Body of pancreas (tissue), 4 donors: Measurements from ENCODE around the gene COL4A2. TPM values are rescaled to one million over a fixed set of nuclear protein-coding genes. Genes with fewer than 3 reads are reported as not detected.

ENCODE experiments used
- ATAC-seq: fragments of 150-250 bp; one replicate; pipeline ENCODE4 v1.9.1; 2016
- DNase-seq, 4 donors: peaks; one replicate each; pipeline ENCODE4 v3.0.0-alpha.2; 2019
- H3K27ac ChIP-seq, 4 donors: fragments of 200-600 bp; sonication (generic); 1 replicate in 3 of 4; 2 replicates in 1 of 4; pipeline versions ENCODE4 v1.5.1 to v1.6.1; 2016 to 2019; ENCODE audit warnings: mild to moderate bottlenecking in 1 of 4, mixed read lengths in 1 of 4, moderate library complexity in 1 of 4
- H3K27me3 ChIP-seq, 2 donors: fragments of 200-600 bp; sonication (generic); one replicate each; pipeline ENCODE4 v1.6.0; 2016; ENCODE audit warnings: mild to moderate bottlenecking in 1 of 2
- H3K36me3 ChIP-seq, 2 donors: fragments of 200-600 bp; sonication (generic); replicated peaks in 1 of 2; 2 replicates each; pipeline ENCODE4 v1.5.1; 2016; ENCODE audit warnings: low read depth in 2 of 2; ENCODE audit not compliant: insufficient read depth in 1 of 2
- H3K4me1 ChIP-seq: fragments of 200-600 bp; sonication (generic); one replicate; pipeline ENCODE4 v1.6.0; 2016
- H3K4me3 ChIP-seq, 2 donors: fragments of 200-600 bp; sonication (generic); 1 replicate in 1 of 2; 2 replicates in 1 of 2; pipeline ENCODE4 v1.5.1; 2016 to 2019
- H3K9me3 ChIP-seq, 3 donors: fragments of 200-600 bp; sonication (generic); 1 replicate in 2 of 3; 2 replicates in 1 of 3; pipeline ENCODE4 v1.5.1; 2016
- POLR2A ChIP-seq, 3 donors: fragments of 450-650 bp; IDR thresholded peaks; one replicate each; pipeline ENCODE4 v1.6.1; 2016; ENCODE audit warnings: antibody characterized with exemption in 3 of 3, mild to moderate bottlenecking in 2 of 3
- WGBS, 2 donors: methylation state at CpG; one replicate each; pipeline ENCODE4 v1.1.5; 2017; 5-methylcytosine and 5-hydroxymethylcytosine counted together
- intact Hi-C: fragments of 100-400 bp; cut with DNase I; formaldehyde crosslinking; loops from one replicate; pipeline ENCODE4 v1.15.1; 2023
- total RNA-seq, 2 donors: library from RNA; depleted of rRNA; stranded (reverse); fragments of >200 nt; gene quantifications; one replicate each; pipeline ENCODE4 v1.1.0, GENCODE V29; 2016
- TF ChIP-seq, protein P1 (sequence below), 7 experiments: fragments of 450-650 bp in 4 of 7; fragments of 200-600 bp in 3 of 7; sonication (generic) in 3 of 7; IDR thresholded peaks; one replicate each; pipeline ENCODE4 v1.5.1; 2016 to 2019; ENCODE audit warnings: antibody characterized with exemption in 7 of 7

Gene COL4A2
- total RNA-seq, 2 donors from 2014 or later = 69.3 to 230 TPM

DNA sequence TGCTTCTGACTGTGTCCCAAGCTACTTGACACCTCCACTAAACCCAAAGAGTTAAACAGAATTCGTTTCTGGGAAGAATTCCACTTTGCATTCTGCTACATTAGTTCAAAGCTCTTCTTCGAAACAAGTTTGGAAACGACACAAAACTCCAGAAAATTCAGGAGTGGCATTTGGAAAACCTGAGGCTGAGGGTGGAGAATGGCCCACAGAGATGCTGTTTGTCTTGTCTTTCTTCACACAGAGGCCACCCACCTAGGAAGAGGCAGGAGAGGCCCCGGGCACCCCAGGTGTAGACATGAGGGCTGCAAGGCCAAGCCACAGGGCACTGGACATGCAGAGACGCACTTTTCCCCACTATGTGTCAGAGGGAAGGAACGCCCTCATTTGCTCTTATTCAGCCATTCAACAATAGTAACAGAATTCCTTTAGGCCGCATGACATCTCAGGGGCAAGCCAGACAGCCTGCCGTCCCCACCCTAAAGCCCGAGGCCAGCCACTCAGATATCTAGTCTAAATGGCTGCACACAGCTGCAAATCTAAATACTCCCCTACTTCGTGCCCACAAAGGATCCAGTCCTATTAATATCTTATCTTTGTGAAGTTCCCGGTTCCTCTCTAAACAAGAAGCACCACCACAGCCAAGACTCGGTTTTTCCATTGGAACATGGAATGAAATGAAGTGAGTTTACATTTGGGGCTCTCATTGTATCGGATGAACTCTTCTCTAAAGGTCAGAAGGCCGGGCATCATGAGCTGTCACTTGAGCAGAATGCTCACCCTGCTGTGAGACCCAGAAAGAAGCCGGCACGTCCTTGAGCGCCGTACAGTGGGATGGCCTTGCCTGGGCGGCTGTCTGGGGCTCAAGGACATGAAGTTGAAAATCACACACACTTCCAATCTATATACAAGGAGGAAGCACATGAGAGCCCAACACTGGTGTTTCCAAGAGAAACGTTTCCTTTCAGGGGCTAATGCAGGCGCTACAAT lies 20.0 kb upstream of the COL4A2 start:
- TF ChIP-seq, protein P1, sequence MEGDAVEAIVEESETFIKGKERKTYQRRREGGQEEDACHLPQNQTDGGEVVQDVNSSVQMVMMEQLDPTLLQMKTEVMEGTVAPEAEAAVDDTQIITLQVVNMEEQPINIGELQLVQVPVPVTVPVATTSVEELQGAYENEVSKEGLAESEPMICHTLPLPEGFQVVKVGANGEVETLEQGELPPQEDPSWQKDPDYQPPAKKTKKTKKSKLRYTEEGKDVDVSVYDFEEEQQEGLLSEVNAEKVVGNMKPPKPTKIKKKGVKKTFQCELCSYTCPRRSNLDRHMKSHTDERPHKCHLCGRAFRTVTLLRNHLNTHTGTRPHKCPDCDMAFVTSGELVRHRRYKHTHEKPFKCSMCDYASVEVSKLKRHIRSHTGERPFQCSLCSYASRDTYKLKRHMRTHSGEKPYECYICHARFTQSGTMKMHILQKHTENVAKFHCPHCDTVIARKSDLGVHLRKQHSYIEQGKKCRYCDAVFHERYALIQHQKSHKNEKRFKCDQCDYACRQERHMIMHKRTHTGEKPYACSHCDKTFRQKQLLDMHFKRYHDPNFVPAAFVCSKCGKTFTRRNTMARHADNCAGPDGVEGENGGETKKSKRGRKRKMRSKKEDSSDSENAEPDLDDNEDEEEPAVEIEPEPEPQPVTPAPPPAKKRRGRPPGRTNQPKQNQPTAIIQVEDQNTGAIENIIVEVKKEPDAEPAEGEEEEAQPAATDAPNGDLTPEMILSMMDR (IDR thresholded peaks at IDR 0.05) = no peak
- no peak for TF ChIP-seq POLR2A (IDR thresholded peaks at IDR 0.05)
- Histone ChIP-seq H3K27ac (no peak overlapping the region), H3K4me1 (peaks cover 29% of the 10 kb centered on the region), H3K27me3 (no peaks in the 10 kb centered on the region), H3K9me3 (no peaks in the 10 kb centered on the region), H3K4me3 (no peak overlapping the region), H3K36me3 (no peaks in the 10 kb centered on the region)
- ATAC-seq = no peak
- intact Hi-C loops = no loop called here
- DNase-seq = no peak
- WGBS, 2 donors = 48 to 63% methylated on average over 14 to 21 of the region's 21 CpGs

DNA sequence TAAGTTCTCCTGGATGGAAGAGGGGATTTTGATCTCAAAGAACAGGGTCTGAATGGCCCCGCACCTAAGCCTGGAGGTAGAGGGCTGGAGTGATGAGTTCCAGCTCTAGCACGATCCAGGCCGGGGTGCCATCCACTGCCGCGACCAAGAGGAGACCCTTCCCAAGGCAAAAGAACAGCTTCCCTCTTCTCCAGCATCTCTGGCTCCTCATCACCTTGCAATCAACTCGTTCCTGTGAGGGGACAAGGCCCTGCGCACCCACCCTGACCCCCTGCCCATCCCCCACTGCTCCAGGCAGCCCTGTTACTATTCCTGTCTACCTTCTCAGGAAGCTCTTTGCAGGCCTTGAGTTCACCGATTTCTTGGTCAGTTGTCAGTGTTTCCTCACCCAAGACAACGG lies 17.9 kb upstream of the COL4A2 start:
- whole genome bisulfite sequencing, 2 donors = 72 to 75% methylated on average over 9 of the region's 9 CpGs
- ATAC-seq = no peak
- intact Hi-C loops = no loop called here
- DNase-seq = no peak
- TF ChIP-seq, protein P1 (IDR thresholded peaks at IDR 0.05) = no peak
- TF ChIP-seq POLR2A (IDR thresholded peaks at IDR 0.05) = no peak
- H3K27me3 ChIP-seq = no peaks in the 10 kb centered on the region
- no peak overlapping the region for H3K4me3 ChIP-seq
- no peaks in the 10 kb centered on the region for H3K36me3 ChIP-seq
- peaks cover 26% of the 10 kb centered on the region for H3K4me1 ChIP-seq
- no peaks in the 10 kb centered on the region for H3K9me3 ChIP-seq
- H3K27ac ChIP-seq = no peak overlapping the region

DNA sequence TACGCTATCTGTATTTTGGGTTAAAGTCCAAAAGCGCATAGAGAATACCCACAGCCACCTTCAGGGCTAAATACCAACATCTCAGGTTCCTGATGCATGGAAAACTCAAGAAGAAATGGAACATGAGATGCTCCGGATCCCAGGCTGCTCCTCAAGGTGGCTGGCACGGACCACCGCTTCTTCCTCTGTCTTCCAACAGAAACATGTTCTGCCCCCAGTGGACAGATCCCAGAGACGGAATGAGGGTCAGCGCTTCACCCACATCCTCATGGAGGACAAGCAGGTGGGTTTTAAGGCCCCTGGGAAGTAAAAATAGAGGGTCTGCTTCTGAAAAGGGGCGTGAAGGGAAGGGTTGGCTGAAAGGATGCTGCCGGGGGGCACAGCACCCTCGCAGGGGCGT lies 17.4 kb upstream of the COL4A2 start:
- Histone ChIP-seq H3K4me1 (peaks cover 21% of the 10 kb centered on the region), H3K27ac (no peak overlapping the region), H3K4me3 (no peak overlapping the region), H3K27me3 (no peaks in the 10 kb centered on the region), H3K36me3 (no peaks in the 10 kb centered on the region), H3K9me3 (no peaks in the 10 kb centered on the region)
- intact Hi-C loops = no loop called here
- 71 to 88% methylated on average over 11 of the region's 11 CpGs for WGBS, 2 donors
- DNase-seq = no peak
- no peak for ATAC-seq
- TF ChIP-seq, protein P1 (IDR thresholded peaks at IDR 0.05) = no peak
- no peak for TF ChIP-seq POLR2A (IDR thresholded peaks at IDR 0.05)

DNA sequence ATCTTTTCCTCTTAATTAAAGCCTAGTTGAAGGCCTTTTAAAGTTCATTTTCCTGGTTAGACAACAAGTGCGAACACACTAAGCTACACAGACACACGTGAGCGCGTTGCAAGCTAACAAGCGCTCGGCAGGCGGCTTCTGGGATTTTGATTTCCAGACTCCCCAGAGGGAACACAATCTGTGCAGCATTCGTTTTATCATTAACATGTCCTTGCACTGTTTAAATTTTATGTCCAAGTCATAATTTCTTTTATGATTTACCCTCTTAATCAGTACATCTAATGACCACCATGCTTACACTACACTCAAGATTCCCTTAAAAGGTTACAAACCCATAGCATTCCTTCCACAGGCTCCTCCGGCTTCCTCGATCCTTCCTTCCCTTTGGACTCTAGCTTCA lies 16.9 kb upstream of the COL4A2 start:
- H3K4me1 ChIP-seq = peaks cover 18% of the 10 kb centered on the region
- no peak for ATAC-seq
- DNase-seq = no peak
- no peaks in the 10 kb centered on the region for H3K36me3 ChIP-seq
- no peaks in the 10 kb centered on the region for H3K27me3 ChIP-seq
- TF ChIP-seq POLR2A (IDR thresholded peaks at IDR 0.05) = no peak
- TF ChIP-seq, protein P1 (IDR thresholded peaks at IDR 0.05) = no peak
- H3K4me3 ChIP-seq = no peak overlapping the region
- H3K27ac ChIP-seq = no peak overlapping the region
- intact Hi-C loops = no loop called here
- no peaks in the 10 kb centered on the region for H3K9me3 ChIP-seq
- 68 to 81% methylated on average over 10 of the region's 10 CpGs for WGBS, 2 donors
